Stimulated activated CD4-positive, alpha-beta T cell treated with anti-CD3 and anti-CD28 coated beads, TNF-alpha, amount 100 ng/mL, for 48 hours (primary cell): Measurements from ENCODE around the gene CIAO2B.
"Not testable (repeated sequence)": the region's sequence is repeated elsewhere in the genome, so short reads cannot be mapped to it uniquely, and the experiment has no call there.

ENCODE experiments used
- DNase-seq, 3 donors: peaks; one replicate each; pipeline ENCODE4 v3.0.0-alpha.2; 2020; ENCODE audit warnings: low read depth in 3 of 3

CIAO2B gene

GRCh38 chr16:66936889-66937554, 2.8 kb upstream of the CIAO2B start:
- no peak for DNase-seq

- no peak for DNase-seq
These were observed 2.3 kb upstream of the CIAO2B start for GRCh38 chr16:66936462-66936861.

- no peak for DNase-seq
These were observed 1.3 kb upstream of the CIAO2B start, which contains the start of gene CES2 for GRCh38 chr16:66935314-66936011. TSS of gene CES2 (plus strand) at chr16:66935516. CDS start at chr16:66935636, 120 bp downstream.

GRCh38 chr16:66934839-66935313, 674 bp upstream of the CIAO2B start:
- DNase-seq, result not testable (repeated sequence)

GRCh38 chr16:66933776-66934137, 445 bp downstream of the CIAO2B start:
- peak; percentile 32 to 53 (median 42) for DNase-seq

- DNase-seq, result no peak
These were observed 2.1 kb downstream of the CIAO2B start for GRCh38 chr16:66932076-66932475.

- DNase-seq, result no peak
These were observed 2.5 kb downstream of the CIAO2B start for GRCh38 chr16:66931665-66932064.

- DNase-seq, result no peak
These were observed 4.0 kb downstream of the CIAO2B start for GRCh38 chr16:66930189-66930588.

GRCh38 chr16:66928702-66929388, 5.4 kb downstream of the CIAO2B start:
- DNase-seq, result peak in 1 of 3 donors; percentile 47

GRCh38 chr16:66927918-66928649, 6.1 kb downstream of the CIAO2B start:
- DNase-seq, result no peak

GRCh38 chr16:66926961-66927436, 7.2 kb downstream of the CIAO2B start:
- DNase-seq, result no peak

- no peak for DNase-seq
These were observed 7.8 kb downstream of the CIAO2B start for GRCh38 chr16:66926171-66926947.

- DNase-seq, result no peak
These were observed 8.8 kb downstream of the CIAO2B start, which contains the start of gene RRAD for GRCh38 chr16:66925322-66925840. TSS of gene RRAD (minus strand) at chr16:66925535. CDS start at chr16:66925179, 356 bp downstream.

- DNase-seq, result peak in 1 of 3 donors; percentile 36
These were observed 9.5 kb downstream of the CIAO2B start for GRCh38 chr16:66924527-66925321.

GRCh38 chr16:66923866-66924265, 10.3 kb downstream of the CIAO2B start:
- no peak for DNase-seq

- no peak for DNase-seq
These were observed 10.9 kb downstream of the CIAO2B start for GRCh38 chr16:66923247-66923731.

- no peak for DNase-seq
These were observed 12.3 kb downstream of the CIAO2B start for GRCh38 chr16:66921729-66922450.

GRCh38 chr16:66920924-66921680, 13.1 kb downstream of the CIAO2B start:
- DNase-seq, result no peak
